Measurements from ENCODE around the gene NSFL1C.

The NSFL1C gene

DNA sequence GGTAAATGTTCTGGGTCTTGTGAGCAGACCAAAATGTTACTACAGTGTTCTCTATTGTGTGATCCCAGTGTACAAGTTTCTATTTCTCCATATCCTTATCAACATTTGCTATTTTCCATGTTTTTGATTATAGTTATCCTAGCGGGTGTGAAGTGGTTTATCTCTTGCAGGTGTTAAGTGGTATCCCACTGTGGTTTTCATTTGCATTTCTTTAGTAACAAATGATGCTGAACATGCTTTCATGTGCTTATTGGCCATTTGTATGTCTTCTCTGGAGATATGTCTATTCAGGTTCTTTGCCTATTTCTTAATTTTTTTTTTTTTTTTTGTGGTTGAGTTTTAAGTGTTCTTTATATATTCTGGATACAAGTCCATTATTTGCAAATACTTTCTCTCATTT is 35.5 kb downstream of the NSFL1C start:
- DNase-seq (no peak), ATAC-seq (no peak)
- Mint-ChIP-seq H3K4me3 (no peak overlapping the region), H3K27me3 (no peaks in the 10 kb centered on the region), H3K36me3 (ENCODE audit: low read depth) (peaks cover 5% of the 10 kb centered on the region), H3K27ac (no peak overlapping the region), H3K9me3 (no peaks in the 10 kb centered on the region), H3K4me1 (peaks cover 33% of the 10 kb centered on the region)

DNA sequence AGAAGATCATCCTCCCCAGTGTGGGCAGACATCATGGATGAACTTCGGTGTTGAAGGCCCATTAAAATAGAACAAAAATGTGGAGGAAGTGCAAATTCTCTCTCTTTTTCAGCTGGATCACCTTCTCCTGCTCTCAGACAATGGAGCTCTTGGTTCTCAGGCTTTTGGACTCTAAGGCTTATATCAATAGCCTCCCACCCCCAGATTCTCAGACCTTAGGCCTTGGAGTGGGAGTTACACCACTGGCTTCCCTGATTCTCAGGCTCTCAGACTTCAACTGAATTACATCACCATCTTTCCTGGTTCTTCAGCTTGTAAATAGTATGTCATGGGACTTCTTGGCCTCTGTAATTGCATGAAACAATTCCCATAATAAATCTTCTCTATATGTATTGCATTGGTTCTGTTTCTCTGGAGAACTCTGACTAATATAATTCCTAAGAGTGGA is 36.6 kb downstream of the NSFL1C start:
- H3K27me3 Mint-ChIP-seq: no peaks in the 10 kb centered on the region
- ATAC-seq (no peak), DNase-seq (no peak)
- H3K27ac Mint-ChIP-seq: no peak overlapping the region
- H3K36me3 Mint-ChIP-seq (ENCODE audit: low read depth): peaks cover 5% of the 10 kb centered on the region
- H3K4me3 Mint-ChIP-seq: no peak overlapping the region
- H3K9me3 Mint-ChIP-seq: no peaks in the 10 kb centered on the region
- peaks cover 22% of the 10 kb centered on the region for H3K4me1 Mint-ChIP-seq

DNA sequence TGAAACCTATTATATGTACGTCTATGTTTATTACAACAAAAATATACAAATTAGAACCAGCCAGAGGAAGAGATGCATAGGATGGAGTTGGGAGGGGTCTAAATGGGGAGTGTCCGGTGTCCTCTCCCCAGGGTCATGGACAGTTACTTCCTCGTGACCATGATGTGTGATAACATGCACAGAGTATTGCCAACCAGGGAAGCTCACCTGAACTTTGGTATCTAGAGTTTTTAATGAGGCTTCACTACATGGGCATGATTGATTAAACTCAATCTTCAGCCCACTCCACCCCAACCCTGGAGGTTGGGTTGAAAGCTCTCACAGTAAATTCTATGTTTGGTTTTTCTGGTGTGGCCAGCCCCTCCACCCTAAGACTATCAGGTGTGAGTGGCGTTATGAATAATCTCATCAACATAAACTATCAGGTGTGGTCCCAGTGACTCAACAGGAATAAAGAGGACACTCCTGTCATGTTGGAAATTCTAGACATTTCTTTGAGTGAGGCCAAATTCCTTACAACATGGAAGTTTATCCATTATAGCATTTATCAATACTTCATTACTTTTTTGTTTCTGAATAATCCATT is 37.4 kb downstream of the NSFL1C start:
- Mint-ChIP-seq H3K9me3 (no peaks in the 10 kb centered on the region), H3K27me3 (no peaks in the 10 kb centered on the region), H3K27ac (no peak overlapping the region), H3K36me3 (ENCODE audit: low read depth) (peaks cover 1% of the 10 kb centered on the region), H3K4me1 (peaks cover 14% of the 10 kb centered on the region), H3K4me3 (no peak overlapping the region)
- no peak for DNase-seq
- ATAC-seq: no peak

DNA sequence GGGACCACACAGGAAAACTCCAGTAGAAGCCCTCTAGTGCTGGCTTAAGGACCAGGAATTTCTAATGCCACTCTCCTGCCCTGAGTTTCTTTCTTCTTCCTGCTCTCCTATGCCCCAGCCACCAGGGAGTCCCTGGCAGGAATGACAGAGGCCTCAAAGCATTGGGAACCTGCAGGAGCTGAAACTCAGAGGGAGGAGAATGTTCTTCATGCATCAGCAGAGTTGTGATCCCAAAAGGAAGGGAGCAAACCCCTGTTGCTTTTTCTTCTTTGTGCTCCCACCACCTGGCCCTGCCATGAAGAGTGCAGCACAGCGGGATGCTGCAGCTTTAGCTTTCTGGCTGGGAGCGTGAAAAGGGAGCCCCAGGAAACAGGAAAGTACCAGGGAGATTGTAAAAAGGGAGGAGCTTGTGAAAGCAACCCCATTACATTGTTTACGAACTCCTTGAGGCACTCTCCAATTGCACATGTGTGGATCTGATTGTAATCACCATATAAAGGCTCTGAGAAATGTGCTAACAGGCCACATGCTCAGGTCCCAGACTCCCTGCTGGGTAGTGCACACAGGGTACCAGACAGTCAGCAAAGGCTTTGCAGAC is 39.1 kb downstream of the NSFL1C start:
- H3K9me3 Mint-ChIP-seq: no peaks in the 10 kb centered on the region
- no peak overlapping the region for H3K27ac Mint-ChIP-seq
- no peak overlapping the region for H3K4me3 Mint-ChIP-seq
- no peaks in the 10 kb centered on the region for H3K36me3 Mint-ChIP-seq (ENCODE audit: low read depth)
- no peaks in the 10 kb centered on the region for H3K27me3 Mint-ChIP-seq
- DNase-seq (no peak), ATAC-seq (no peak)
- H3K4me1 Mint-ChIP-seq: peaks cover 9% of the 10 kb centered on the region

DNA sequence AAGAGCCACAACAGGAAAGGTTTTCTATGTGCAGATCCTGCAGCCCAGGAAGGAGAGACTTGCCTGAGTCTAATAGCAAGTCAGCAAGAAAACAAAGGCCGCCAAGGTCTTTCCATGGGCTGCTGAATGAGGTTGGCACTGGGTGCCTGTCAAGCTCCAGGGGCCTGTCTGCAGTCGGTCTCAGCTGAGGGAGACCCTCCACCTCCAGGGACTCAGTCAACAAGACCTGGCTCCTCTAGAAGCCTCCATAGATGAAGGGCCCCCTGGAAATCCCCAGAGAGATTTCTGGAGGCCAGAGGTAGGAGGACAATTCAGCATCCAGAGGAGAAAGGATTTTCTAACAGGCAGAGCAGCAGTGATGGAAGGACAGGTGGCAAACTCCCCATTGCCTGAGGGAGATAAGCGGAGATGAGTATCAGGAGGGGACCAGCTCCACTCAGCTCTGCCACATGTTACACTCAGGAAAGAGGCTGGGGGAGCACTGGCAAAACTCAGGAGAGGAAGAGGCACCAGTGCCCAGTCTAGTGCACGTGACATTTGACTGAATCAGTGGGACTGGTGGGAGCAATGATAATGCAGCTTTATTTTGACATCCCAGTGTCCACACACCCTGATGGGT is 40.3 kb downstream of the NSFL1C start:
- no peaks in the 10 kb centered on the region for H3K27me3 Mint-ChIP-seq
- DNase-seq (no peak), ATAC-seq (no peak)
- H3K9me3 Mint-ChIP-seq: no peaks in the 10 kb centered on the region
- no peak overlapping the region for H3K27ac Mint-ChIP-seq
- peaks cover 9% of the 10 kb centered on the region for H3K4me1 Mint-ChIP-seq
- no peak overlapping the region for H3K4me3 Mint-ChIP-seq
- H3K36me3 Mint-ChIP-seq (ENCODE audit: low read depth): no peaks in the 10 kb centered on the region

DNA sequence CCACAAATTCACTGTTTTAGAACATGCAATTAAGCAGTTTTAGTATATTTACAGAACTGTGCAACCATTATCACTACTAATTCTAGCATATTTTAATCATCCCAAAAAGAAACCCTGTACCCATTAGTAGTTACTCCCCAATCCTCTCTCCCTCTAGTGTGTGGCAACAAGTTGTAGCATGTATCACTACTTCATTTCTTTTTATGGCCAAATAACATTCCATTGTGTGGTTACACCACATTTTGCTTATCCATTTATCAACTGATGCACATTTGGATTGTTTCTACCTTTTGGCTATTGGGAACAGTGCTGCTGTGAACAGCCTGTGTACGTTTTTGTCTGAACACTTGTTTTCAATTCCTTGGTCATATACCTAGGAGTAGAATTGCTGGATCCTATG is 42.3 kb downstream of the NSFL1C start:
- no peak for ATAC-seq

DNA sequence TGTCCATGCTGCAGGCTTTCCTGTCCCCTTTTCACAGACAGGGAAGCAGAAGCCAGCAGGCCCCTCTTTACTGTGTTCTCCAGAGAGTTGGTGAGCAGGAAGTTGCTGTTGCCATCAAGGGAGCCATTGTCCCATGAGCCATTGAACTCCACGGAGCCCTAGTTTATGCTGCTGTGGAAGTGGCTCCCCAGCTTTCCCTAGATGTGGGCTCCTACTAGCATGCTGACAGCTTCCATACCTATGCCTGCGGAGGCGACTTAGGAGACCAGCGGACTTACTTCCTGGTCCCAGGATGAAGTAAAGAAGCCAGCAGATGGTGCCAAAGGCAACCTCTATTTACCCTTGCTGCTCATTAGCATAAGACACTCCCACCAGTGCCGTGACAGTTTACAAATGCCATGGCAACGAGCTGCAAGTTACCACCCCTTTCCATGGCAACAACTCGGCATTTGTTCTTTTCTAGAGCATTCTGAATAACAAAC is 43.0 kb downstream of the NSFL1C start:
- Mint-ChIP-seq H3K4me3 (no peak overlapping the region), H3K36me3 (ENCODE audit: low read depth) (no peaks in the 10 kb centered on the region), H3K27me3 (no peaks in the 10 kb centered on the region), H3K4me1 (peaks cover 7% of the 10 kb centered on the region), H3K27ac (no peak overlapping the region), H3K9me3 (peaks cover 9% of the 10 kb centered on the region)
- no peak for ATAC-seq
- DNase-seq: no peak

More for the DNA sequence above, 42.3 kb downstream of the NSFL1C start:
- H3K27ac Mint-ChIP-seq: no peak overlapping the region
- no peak for DNase-seq
- peaks cover 5% of the 10 kb centered on the region for H3K9me3 Mint-ChIP-seq
- no peaks in the 10 kb centered on the region for H3K27me3 Mint-ChIP-seq
- no peaks in the 10 kb centered on the region for H3K36me3 Mint-ChIP-seq (ENCODE audit: low read depth)
- no peak overlapping the region for H3K4me3 Mint-ChIP-seq
- peaks cover 7% of the 10 kb centered on the region for H3K4me1 Mint-ChIP-seq

DNA sequence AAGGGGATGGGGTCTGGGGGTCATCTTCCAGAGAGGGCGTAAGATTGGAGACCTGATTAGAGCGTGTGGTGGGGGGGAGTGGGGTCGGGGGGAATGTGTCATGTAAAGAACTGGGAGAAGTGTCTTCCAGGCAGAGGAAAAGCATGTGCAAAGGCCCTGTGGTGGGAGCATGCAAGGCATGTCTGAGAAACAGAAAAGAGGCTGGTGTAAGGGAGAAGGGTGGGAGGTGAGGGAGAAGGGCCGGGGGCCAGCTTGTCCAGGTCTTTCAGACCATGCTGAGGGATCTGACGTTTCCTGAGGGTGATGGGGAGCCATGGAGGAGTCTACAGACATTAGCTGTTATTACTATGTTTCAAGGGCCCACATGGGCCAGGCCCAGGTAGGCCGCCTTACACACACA is 43.4 kb downstream of the NSFL1C start:
- no peak for ATAC-seq
- peaks cover 7% of the 10 kb centered on the region for H3K4me1 Mint-ChIP-seq
- no peak overlapping the region for H3K4me3 Mint-ChIP-seq
- no peaks in the 10 kb centered on the region for H3K27me3 Mint-ChIP-seq
- H3K27ac Mint-ChIP-seq: no peak overlapping the region
- H3K9me3 Mint-ChIP-seq: peaks cover 9% of the 10 kb centered on the region
- DNase-seq: no peak
- no peaks in the 10 kb centered on the region for H3K36me3 Mint-ChIP-seq (ENCODE audit: low read depth)

DNA sequence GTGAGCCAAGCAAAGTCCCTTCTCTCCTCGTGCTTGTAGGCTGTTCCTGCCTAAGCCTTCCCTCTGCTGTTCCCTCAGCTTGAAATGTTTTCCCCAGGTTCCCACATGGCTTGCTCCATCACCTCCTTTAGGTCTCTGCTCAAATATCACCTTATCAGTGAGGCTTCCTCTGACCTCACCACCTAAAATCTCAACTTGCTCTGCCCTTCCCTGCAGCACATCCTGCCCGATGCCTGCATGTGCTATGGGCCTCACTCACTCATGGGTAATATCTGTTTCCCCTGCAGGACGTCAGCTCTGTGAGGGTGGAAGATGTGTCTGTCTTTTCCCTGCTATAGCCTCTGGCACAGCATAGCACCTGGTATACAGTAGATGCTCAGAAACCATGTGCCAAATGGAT is 43.9 kb downstream of the NSFL1C start:
- no peaks in the 10 kb centered on the region for H3K27me3 Mint-ChIP-seq
- H3K9me3 Mint-ChIP-seq: peaks cover 9% of the 10 kb centered on the region
- no peak for DNase-seq
- no peak for ATAC-seq
- H3K27ac Mint-ChIP-seq: no peak overlapping the region
- H3K36me3 Mint-ChIP-seq (ENCODE audit: low read depth): no peaks in the 10 kb centered on the region
- peaks cover 7% of the 10 kb centered on the region for H3K4me1 Mint-ChIP-seq
- no peak overlapping the region for H3K4me3 Mint-ChIP-seq

DNA sequence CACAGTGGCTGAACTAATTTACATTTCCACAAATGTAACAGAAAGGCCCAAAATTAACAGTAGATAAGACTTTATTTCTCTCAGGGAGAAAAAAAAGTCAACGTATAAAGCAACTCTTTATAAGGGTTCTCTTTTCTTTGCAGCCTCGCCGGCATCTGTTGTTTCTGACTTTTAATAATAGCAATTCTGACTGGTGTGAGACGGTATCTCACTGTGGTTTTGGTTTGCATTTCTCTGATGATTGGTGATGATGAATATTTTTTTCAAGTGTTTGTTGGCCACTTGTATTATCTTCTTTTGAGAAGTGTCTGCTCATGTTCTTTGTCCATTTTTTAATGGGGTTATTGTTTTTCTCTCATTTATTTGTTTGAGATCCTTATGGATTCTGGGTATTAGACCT is 46.6 kb downstream of the NSFL1C start:
- ATAC-seq (no peak), DNase-seq (no peak)
- no peaks in the 10 kb centered on the region for H3K27me3 Mint-ChIP-seq
- no peak overlapping the region for H3K27ac Mint-ChIP-seq
- no peak overlapping the region for H3K4me3 Mint-ChIP-seq
- no peaks in the 10 kb centered on the region for H3K36me3 Mint-ChIP-seq (ENCODE audit: low read depth)
- H3K9me3 Mint-ChIP-seq: peaks cover 9% of the 10 kb centered on the region
- peaks cover 8% of the 10 kb centered on the region for H3K4me1 Mint-ChIP-seq

DNA sequence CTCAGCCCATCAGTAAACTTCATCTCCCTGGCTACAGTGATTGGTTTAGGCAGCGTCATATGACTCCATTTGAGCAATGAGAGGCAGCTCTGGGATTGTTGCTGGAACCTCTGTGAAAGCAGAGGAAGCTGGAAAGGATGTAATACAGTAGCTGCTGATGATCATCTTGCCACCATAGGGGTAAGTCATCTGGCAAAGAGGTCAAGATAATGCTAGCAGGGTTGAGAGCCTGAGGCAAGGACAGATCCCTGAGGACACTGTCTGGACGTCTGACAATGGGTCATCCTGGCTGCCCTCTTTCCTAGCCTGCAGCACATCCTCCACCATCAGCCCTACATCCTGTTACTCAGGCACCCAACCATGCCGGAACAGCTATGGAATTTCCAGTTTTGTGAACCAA is 48.3 kb downstream of the NSFL1C start:
- H3K4me1 Mint-ChIP-seq: peaks cover 8% of the 10 kb centered on the region
- DNase-seq: no peak
- H3K36me3 Mint-ChIP-seq (ENCODE audit: low read depth): no peaks in the 10 kb centered on the region
- H3K9me3 Mint-ChIP-seq: peaks cover 9% of the 10 kb centered on the region
- no peak for ATAC-seq
- H3K27me3 Mint-ChIP-seq: no peaks in the 10 kb centered on the region
- no peak overlapping the region for H3K27ac Mint-ChIP-seq
- no peak overlapping the region for H3K4me3 Mint-ChIP-seq

DNA sequence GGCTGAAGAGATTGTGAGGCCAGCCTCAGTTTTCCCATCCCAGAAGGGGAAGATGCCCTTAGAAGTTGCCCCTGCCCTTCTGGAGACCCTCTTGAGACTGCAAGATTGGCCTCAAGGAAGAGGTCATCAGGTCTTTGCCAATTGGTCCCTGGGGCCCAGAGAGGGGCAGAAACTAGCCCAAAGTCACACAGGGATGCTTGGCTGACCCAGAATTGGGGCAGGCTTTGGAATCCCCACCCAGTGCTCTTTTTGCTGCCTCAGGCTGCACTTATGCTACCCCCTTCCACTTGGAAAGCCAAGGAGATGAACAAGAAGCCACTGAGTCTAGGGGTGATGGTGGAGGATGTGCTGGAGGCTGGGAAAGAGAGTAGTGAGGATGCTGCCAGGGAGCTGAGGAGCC is 48.9 kb downstream of the NSFL1C start:
- Mint-ChIP-seq H3K9me3 (peaks cover 9% of the 10 kb centered on the region), H3K27me3 (peaks cover 3% of the 10 kb centered on the region), H3K4me3 (no peak overlapping the region), H3K36me3 (ENCODE audit: low read depth) (no peaks in the 10 kb centered on the region), H3K27ac (no peak overlapping the region), H3K4me1 (peaks cover 8% of the 10 kb centered on the region)
- no peak for ATAC-seq
- no peak for DNase-seq

DNA sequence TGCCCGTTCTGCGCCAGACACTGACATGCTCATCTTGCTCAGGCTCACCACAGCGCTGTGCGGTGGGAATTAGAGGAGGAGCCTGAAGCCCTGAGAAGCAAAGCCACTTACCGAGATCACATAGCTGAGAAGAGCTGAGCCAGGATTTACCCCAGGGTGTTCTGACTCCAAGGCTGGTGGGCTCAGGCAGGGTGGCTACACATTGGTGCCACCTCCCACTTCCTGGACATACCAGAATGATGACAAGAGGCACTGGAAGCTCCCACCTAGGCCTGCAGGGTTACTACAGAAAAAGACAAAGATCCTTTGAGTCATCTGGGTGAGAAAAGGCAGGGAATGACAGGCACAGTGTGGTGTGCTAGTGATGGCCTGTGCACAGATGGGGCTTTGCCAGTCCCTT is 49.4 kb downstream of the NSFL1C start:
- Mint-ChIP-seq H3K4me3 (no peak overlapping the region), H3K27me3 (peaks cover 3% of the 10 kb centered on the region), H3K9me3 (peaks cover 9% of the 10 kb centered on the region), H3K4me1 (peaks cover 8% of the 10 kb centered on the region), H3K36me3 (ENCODE audit: low read depth) (no peaks in the 10 kb centered on the region), H3K27ac (no peak overlapping the region)
- no peak for ATAC-seq
- no peak for DNase-seq

DNA sequence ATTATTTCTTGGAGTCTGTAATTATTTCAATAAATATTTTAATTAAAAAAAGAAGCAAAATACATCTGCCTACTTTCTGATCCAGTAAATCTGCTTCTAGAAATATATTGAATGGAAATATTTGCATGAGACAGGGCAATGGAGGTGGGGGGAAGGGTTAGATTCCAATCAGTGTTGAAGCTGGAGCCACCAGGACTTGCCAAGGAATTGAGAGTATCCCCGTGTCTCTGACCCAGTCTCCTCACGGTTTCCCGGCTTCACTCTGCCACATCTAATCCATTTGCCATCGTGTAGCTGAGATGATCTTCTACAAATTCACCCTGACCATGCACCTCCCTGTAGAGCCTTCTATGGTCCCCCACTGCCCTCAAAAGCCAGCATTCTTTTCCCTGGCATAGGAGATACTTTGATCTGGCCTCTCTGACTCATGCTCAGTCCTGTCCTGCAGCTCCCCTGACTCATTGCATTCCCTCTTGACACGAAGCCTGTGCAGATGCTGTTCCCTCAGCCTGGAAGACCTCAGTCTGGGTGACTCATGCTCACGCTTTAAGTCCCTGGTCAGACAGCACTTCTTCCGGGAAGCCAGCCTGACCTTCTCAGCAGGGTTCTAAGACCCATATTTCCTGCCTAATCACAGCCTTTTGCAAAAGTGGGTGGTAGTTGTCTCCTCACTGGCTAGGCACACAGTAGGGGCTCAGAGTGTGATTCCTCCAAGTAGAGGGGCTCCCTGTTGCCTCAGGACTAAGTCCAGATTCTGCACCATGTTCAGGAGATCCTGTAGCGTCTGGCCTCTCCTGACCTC is 50.8 kb downstream of the NSFL1C start:
- no peak overlapping the region for H3K4me3 Mint-ChIP-seq
- no peaks in the 10 kb centered on the region for H3K36me3 Mint-ChIP-seq (ENCODE audit: low read depth)
- H3K4me1 Mint-ChIP-seq: peaks cover 8% of the 10 kb centered on the region
- peak; percentile 87 for ATAC-seq
- H3K27me3 Mint-ChIP-seq: peaks cover 6% of the 10 kb centered on the region
- peak; percentile 16 for DNase-seq
- H3K9me3 Mint-ChIP-seq: peaks cover 9% of the 10 kb centered on the region
- H3K27ac Mint-ChIP-seq: no peak overlapping the region

DNA sequence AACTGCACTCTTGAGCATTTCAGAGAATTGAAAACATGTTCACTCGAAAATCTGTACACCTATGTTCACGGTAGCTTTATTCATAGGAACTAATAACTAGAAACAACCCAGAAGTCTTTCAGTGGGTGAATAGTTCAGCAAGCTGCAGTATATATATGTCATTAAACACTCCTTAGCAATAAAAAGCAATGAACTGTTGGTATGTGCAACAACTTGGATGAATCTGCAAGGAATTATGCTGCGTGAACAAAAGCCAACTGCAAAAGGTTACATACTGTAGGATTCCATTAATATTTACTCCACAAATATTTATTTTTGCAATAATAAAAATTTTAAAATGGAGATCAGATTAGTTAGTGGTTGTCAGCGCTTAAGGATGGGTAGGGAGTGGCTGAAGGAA is 51.7 kb downstream of the NSFL1C start:
- no peak for DNase-seq
- no peak for ATAC-seq
- no peak overlapping the region for H3K4me3 Mint-ChIP-seq
- H3K27me3 Mint-ChIP-seq: peaks cover 9% of the 10 kb centered on the region
- H3K4me1 Mint-ChIP-seq: peaks cover 8% of the 10 kb centered on the region
- H3K9me3 Mint-ChIP-seq: peaks cover 9% of the 10 kb centered on the region
- H3K36me3 Mint-ChIP-seq (ENCODE audit: low read depth): no peaks in the 10 kb centered on the region
- no peak overlapping the region for H3K27ac Mint-ChIP-seq

Measured in activated naive CD8-positive, alpha-beta T cell treated with anti-CD3 and anti-CD28 coated beads, Interleukin-2, amount 50 U/mL, for 24 hours (primary cell).